ENCODE measurements around the gene RPS6KL1. TPM values are rescaled to one million over a fixed set of nuclear protein-coding genes. Genes with fewer than 3 reads are reported as not detected.

Gene RPS6KL1
- polyA plus RNA-seq, 12 donors, result 3.9 to 15.7 (median 9.9) TPM; not detected in 1

DNA sequence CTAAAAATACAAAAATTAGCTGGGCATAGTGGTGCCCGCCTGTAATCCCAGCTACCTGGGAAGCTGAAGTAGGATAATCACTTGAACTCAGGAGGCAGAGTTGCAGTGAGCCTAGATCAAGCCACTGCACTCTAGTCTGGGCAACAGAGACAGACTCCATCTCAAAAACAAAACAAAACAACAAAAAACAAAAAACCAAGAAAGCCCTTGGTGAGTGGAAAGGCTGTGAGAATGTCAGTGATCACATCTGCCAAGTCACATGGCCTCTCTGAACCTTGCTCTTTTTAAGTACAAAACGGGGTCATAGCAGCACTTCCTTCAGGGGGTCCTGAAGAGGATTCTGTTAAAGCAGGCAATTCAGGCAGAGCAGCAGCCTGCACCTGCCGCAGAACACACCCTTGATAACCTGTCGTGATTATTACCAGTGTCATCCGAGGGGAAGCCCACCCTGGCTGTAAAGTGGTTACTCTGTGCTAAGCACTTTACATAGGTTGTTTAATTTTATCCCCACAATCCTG lies 9.6 kb downstream of the RPS6KL1 start:
- no peak for DNase-seq

DNA sequence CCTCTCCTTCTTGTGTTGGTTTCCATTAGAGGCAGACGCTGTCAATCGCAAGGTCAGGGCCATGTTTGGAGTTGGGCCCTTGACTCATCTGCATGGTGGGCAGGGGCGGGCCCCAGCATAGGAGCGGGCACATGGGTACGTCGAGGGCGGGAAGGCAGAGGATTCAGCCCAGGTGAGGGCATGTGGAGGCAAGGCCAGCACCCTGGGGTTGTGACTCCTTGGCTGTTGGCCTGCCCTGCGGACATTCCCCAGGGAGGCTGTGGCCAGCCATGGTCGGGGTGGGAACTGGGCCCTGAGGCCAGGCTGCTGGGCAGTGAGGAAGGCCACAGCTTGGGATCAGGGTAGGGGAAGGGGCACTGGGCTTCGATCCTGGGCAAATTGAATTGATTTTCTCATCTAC lies 10.3 kb downstream of the RPS6KL1 start:
- DNase-seq, result no peak

DNA sequence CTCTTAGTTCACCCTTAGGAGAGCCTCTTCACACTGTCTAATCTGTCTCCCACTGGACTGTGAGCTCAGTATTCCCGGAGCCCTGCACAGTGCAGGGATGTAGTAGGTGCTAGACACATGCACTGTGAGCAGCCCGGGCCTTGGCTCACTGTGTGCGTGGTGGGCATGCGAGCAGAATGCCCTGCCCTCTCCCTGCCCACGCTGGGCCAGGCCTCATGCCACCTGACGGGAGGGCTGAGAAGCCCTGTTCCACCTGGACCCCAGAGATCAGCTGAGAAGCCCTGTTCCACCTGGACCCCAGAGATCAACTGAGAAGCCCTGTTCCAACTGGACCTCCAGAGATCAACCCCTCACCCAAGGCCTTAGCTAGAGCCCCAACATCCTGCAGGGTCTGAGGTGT lies 10.9 kb downstream of the RPS6KL1 start:
- no peak for DNase-seq

DNA sequence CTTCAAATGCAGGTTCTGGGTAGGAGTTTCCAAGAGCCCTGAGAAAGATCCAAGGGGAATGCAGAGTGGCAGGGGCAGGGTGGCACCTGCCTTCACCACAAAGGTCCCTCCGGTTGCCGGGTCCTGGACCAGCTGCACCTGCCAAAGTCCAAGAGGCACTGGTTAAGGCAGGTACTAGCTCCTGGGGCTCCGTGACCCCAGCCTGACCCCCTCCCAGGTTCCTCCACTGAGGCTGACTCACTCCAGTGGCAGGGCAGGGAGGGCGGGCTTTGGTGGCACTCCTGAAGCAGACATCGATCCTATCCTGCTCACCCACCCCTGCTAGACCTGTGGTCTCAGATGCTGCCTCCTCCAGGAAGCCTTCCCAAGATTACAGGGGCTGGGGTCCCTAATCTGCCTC lies 11.4 kb downstream of the RPS6KL1 start:
- DNase-seq, result no peak

DNA sequence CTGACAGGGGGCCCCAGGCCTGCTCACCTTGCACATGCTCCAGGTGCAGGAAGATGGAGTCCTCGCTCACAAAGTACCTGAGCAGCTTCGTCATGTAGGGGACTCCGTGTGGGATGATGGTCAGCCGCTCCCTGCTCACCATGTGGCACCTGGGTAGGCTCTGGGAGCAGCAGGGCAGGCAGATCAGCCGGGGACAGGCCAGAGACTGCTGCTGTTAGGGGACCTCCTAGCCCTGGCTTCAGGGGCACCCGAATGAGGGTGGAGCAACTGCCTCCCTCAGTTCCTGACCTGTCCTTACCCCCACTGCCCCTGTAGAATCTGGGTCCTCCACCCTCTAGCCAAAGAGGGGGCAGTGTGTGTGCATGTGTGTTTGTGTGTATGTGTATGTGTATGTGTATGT lies 11.8 kb downstream of the RPS6KL1 start:
- DNase-seq, result no peak

DNA sequence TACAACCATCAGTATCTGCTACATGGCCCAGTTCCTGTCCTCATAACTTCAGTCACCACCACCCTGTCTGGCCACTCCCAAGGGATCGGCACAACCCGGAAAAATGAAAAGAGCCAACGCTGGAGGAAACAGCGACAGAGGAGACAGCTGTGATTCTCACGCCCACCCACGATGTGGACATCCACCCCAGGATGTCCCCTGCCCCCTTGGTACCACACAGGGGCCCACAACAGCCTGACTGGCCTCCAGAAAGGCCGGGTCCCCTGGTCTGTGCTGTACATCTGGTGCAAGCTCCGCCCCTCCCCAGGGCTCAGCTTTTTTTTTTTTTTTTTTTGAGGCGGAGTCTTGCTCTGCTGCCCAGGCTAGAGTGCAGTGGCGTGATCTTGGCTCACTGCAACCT lies 12.5 kb downstream of the RPS6KL1 start:
- DNase-seq, result no peak

DNA sequence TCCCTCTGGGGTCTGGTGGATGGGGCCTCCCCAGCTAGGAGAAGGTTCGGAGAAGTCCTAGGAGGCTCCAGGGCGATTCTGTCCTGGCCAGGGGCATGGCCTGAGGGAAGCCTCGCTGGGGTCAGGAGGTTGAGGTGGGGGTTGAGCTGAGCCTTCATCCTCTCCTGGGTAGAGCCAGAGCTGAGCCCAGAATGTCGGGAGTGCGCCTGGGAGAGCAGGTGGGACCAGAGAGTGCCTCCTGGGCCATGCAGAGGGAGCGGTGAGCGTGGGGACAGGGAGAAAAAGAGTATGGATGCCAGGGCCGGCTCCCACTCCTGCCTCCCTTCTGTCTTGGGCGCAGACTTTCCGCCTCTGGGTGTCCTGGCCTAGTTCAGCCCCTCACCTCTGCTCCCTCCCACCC lies 13.1 kb downstream of the RPS6KL1 start:
- no peak for DNase-seq

DNA sequence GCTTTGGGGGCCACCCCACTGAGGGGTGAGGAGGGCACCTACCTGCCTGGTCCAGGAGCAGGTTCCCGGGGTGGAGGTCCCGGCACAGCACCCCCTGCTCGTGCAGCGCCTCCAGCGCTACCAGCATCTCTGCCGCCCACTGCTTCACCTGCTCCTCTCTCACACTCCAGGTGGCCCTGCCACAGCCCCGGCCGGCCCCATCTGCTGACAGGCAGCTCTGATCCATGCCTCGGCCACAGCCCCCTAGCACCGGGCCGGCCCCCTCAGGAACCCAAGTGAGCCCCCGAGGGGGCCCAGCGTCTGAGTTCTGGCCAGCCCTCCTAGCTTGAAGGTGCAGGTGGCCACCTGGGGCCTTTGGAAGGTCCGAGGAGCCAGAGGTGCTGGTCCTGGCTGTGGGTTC lies 13.6 kb downstream of the RPS6KL1 start:
- DNase-seq, result no peak

DNA sequence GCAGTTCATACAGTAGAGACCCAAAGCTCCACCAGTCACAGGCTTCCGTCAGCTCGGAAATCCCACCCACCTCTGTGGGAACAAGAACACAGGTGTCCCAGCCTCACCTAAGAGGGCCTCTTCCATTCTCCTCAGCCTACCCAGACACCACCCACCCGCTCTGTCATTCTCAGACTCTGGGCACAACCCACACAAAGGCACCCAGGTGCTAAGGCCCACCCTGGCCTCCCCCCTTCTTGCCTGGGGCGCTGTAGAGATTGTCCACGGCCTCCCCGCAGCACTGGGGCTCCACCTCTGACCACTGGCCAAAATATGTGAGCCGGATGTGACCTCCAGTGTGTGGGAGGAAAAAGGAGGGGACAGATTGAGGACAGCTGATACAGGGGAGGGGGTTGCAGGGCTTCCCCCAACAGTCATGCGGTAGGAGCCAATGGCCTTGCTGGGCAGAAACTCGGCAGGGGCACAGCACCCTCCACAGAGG lies 14.2 kb downstream of the RPS6KL1 start:
- DNase-seq, result no peak

DNA sequence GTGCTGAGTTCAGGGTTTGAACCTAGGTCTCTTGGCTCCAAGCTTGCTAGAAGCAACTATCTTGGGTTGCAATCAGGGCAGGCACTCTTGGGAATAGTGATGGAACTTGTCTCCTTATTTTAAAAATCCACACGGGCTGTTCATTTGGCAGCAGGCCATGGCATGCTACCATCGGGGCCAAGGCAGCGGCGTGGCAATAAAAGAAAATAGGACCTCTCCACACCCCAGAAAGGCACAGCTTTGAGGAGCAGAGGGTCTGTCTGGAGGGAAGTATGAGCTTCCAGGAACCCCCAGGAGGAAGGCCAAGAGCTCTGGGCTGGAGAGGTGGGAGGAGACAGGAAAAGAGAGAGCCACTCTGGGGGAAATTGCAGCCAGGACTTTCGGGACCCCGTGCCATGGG lies 15.3 kb downstream of the RPS6KL1 start:
- no peak for DNase-seq

DNA sequence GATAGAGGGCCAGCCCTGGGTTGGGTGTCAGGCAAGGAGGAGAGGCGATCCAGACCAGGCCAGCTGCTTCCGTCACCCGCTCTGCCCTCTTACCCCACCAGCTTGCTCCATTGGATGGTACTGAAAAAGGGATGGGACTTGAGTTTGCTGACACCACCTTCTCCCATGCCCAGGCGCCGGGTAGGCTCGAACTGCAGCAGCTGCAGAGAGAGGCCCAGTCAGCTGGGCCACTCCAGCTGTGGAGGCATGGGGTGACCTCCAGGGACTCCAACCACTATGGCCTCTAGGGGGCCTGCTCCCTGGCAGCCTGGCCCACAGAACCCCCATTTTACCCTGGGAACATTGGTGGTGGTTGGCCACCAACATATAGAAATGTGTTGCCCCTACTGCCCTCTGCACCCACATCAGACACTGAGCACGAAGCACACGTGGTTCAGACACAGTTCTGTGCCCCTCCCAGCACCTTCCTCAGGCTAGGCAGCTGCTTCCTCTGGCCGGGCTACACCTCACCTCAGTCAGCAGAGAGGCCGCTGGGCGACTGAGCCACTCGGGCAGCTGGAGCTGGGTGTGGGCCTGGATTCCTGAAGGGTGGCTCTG lies 16.0 kb downstream of the RPS6KL1 start:
- no peak for DNase-seq

DNA sequence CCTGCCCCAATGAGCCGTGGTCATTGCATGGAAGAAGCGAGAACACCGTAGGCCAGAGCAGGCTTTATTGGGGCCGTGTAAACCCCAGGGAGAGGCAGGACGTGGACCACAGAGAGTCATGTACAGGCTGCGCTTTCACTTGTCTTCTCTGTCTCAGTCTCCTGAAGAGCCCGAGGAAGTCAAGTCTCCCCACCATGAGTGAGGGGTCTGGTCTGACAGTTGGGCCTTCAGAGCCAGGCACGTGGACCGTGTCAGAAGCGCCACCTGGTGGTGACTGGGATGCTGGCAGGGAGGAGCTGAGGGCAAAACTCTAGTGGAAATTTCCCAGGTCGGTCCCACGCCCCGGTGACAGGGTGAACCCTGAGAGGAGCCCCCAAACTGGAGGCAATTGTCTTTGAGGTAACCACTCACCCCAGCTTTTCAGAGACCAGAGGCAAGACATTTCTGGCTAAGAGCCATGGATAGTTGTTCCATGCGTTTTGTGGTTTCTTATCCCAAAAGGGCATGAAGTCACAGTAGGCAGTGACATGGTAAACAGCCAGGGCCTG lies 17.4 kb downstream of the RPS6KL1 start:
- DNase-seq, result peak; percentile 67

DNA sequence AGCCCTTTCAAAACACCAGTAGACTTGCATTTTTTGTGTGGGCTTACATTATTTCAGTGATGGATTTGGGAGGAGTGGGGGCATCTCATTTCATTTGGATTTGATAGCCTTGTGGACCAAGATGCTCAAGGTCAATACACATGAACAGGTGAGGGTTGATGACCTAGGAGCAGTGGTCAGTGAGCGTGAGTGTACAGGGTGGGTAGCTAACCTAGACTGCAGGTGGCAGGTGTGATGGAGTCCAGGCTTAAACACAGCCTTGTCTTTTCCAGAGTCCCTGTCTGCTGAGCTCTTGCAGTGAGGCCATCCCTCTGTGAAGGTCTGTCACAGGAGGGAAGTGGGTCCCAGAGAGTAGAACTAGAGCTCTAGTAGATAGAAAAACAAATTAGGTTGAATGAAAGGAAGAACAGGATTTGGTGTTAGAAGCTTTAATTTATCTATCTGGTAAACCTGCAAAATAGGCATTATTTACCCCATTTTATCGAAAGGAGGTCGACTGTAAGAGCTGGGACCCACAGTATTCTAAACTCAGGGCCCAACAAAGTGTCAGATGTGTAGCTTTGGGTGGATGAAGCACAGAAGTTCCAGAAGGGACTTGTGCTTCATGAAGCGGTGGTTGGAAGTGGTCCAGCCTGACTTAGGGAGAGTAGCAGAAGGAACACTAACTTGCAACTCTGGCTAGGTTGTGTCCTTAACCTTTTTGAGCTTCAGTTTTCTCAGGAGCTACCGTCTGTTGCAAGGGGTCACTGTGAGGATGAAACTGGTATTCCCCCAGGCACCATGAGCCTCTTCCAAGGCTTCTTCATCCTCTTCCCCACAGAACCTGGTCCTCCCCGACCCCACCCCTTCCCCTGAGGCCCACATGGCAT lies 18.2 kb downstream of the RPS6KL1 start:
- no peak for DNase-seq

DNA sequence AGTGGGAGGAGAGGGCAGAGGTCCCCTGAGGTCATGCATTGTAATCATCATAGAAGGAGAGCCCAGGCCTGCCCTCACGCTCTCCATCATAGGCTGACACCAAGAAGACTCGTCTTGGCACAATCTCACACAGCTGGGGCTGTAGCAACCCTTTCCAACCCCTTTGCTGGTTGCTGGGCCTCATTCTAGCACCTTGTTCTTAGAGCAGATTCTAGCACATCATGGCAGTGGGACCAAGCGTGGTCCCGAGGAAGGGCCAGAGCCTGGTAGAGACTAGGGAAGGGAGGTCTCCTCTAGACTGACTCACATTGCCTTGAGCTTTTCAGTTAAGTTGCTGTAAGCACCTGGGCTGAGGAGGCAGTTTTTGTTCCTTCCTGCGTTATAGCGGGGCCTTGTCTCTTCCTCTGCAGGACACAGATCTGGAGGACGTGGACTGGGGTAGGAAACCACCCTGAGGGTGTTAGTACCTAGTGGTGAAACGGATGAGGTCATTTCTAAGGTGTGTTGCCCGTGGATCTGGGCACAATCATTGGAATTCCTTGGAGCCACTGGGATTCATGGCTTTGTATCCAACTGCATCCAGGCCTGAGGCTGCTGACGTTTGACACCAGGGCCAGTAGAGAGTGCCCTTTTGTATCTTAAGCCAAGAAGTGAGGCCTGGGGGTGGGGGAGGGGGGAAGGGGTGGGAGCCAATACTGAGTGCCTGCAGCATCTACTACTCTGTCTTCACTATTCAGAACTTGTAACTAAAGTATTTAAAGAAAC lies 19.9 kb downstream of the RPS6KL1 start:
- no peak for DNase-seq

DNA sequence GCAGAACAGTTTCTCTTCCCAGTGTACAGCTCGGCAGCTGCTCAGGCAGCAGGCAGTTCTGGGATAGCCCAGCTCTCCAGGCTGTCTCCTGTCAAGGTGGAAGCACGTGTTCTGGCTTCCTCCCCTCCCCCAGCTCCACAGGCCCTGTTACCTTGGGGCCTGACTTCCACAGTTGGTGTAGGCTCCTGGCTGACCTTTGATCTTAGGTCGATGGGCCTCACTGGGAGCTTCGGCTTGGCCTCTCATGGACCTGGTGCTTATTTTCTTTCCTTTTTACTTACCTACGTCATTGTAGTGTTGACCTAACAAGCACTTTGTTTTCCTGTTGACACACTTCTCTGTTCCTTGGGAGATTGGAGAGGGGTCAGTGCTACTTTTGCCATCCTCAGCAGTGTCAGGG lies 24.4 kb downstream of the RPS6KL1 start:
- no peak for DNase-seq

DNA sequence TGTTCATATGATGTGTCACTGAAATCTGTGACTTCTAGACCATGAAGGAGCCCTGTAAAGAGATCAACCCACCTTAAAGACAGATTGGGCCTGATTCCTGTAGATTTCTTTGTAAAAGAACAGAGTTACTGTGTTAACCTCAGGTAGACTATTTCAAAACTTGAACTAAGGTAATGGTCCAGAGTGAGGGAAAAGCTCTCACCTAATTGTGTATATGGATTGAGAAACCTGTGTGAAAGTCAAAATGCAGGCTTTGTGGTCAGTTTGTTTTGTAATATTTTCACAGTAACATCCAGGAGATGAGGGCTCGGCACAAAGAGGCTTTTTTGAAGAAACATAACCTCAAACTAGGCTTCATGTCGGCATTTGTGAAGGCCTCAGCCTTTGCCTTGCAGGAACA lies 25.0 kb downstream of the RPS6KL1 start:
- no peak for DNase-seq

DNA sequence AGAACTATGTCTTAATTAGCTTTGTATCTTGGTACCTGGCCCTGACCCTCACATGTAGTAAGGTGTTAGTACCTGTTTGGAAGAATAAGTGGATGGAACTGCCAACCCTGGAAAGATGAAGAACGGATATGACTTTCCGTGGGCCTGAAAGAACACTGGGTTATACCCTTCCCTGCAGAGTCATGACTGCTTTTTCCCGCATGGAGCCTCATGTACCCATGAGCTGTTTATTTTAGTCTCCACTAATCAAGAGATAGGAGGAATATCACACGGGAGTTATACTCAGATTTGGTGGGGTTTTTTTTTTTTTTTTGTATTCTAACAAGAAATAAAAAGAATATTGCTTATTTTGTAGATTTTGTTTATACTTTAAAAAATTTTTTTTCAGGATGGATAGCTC lies 25.4 kb downstream of the RPS6KL1 start:
- DNase-seq, result no peak

DNA sequence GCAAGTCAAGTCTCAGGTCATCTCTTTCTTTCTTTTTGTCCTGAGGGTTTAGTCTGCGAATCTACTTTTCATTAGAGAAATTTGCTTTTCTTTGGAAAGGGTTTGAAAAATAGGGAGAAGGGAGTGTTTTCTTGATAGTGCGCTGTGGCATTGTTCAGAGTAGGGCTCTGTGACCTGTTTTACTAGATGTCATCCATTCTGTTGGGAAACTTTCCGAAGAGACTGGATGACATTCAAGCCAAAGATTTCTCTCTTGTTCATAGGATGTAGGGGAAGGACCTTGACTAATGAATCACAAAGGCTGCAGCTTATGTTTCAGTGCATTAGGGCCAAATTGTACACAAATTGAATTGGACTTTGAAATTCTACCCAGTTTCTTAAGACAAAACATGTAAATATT lies 26.7 kb downstream of the RPS6KL1 start:
- no peak for DNase-seq

DNA sequence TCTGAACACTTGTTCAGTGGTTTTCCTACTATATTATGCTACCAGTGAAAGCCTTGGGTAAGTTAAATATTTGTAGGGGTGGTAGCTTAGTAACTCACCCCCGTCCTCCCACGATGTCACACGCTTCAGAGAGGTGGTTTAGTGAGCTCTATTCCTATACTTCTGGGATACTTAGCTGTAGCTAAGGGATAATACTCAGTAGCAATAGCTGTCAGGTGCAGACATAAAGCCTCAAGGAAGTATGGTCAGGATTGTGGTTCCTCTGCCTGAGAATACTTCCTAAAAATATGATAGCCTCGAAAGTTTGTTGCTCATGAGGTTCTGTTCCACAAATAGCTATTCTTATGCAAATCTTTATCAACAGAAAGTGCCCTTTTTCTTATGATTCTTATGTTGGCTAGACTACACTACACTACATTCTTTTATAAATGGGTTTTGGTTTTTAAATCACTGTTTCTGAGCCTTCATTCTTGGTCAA lies 29.4 kb downstream of the RPS6KL1 start:
- no peak for DNase-seq

DNA sequence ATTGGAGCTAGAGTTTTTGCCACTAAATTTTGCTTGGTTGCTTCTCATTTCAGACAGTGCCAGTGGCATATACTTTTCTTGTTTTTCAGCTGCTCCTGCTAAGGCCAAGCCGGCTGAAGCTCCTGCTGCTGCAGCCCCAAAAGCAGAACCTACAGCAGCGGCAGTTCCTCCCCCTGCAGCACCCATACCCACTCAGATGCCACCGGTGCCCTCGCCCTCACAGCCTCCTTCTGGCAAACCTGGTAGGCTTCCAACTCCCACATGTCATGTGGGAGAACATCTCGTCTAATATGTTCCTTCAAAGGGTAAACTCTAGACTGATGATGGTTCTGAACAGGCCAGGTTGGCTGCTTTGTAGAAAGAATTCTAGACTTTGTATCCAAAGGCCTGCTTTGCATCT lies 30.3 kb downstream of the RPS6KL1 start:
- no peak for DNase-seq

DNA sequence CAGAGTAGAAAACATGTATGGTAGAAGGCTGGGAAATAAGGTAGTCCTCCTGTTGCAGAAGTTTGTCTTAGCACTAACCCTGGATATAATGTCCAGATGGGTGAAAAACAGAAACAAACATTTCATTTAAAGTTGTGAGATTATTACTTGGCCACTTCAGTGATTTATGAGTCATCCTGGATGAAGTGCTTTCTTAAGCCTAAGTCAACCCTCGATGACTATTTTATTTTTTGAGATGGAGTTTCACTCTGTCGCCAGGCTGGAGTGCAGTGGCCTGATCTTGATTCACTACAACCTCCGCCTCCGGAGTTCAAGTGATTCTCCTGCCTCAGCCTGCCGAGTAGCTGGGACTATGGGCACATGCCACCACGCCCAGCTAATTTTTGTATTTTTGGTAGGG lies 31.2 kb downstream of the RPS6KL1 start:
- no peak for DNase-seq

DNA sequence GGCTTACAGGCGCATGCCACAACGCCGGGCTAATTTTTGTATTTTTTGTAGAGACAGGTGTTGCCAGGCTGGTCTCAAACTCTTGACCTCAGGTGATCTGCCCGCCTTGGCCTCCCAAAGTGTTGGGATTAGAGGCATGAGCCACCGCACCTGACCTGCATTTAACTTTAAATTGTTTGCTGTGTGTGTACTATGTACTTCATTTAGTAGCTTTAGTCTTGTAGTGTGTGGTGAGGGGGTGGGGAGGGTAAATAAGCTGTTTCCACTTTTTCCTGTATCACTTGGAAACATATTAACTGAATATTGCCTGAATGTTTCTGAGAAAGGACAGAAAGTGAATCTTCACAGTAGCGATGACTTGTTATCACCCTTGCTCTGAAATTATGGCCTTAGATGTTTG lies 32.8 kb downstream of the RPS6KL1 start:
- no peak for DNase-seq
